HL-60/S4 (cell line): Measurements from ENCODE around the gene RPUSD2.

Source experiments
- in situ Hi-C: fragments of 300-500 bp; cut with MboI; formaldehyde crosslinking; loops from 2 replicates; pipeline ENCODE4 v1.14.3; 2022; ENCODE audit warnings: low sequenced_read_pairs

Gene RPUSD2, protein sequence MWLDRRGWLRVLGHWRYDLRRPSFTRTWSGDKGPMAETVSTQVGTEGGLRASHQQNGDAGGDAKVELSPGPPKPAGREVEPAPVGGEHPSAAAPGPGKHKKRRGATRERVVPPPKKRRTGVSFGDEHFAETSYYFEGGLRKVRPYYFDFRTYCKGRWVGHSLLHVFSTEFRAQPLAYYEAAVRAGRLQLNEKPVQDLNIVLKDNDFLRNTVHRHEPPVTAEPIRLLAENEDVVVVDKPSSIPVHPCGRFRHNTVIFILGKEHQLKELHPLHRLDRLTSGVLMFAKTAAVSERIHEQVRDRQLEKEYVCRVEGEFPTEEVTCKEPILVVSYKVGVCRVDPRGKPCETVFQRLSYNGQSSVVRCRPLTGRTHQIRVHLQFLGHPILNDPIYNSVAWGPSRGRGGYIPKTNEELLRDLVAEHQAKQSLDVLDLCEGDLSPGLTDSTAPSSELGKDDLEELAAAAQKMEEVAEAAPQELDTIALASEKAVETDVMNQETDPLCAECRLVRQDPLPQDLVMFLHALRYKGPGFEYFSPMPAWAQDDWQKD

DNA sequence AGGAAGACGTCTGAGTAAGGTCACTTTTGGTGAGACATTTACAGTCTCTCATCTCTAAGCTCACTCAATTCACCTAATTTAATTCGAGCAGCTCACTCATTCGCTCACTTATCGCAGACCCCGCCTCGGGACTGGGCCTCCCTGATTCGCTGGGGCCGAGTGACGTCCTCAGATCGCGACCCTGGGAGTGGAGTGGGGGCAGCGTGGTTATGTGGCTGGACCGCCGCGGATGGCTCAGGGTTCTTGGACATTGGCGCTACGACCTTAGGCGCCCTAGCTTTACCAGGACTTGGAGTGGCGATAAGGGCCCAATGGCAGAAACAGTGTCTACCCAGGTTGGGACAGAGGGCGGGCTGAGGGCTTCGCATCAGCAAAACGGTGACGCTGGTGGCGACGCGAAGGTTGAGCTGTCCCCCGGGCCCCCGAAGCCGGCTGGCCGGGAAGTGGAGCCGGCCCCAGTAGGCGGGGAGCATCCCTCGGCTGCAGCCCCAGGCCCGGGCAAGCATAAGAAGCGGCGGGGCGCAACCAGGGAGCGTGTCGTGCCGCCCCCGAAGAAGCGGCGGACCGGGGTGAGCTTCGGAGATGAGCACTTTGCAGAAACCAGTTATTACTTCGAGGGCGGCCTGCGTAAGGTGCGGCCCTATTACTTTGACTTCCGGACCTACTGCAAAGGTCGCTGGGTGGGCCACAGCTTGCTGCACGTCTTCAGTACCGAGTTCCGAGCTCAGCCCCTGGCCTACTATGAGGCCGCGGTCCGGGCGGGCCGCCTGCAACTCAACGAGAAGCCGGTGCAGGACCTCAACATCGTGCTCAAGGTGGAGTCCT is at the start of gene RPUSD2:
Gene RPUSD2, plus strand, starts transcription at position 171 of the 825 bp plus-strand sequence. Its CDS starts 39 bp downstream, at position 210.
- in situ Hi-C loops = no loop called here

DNA sequence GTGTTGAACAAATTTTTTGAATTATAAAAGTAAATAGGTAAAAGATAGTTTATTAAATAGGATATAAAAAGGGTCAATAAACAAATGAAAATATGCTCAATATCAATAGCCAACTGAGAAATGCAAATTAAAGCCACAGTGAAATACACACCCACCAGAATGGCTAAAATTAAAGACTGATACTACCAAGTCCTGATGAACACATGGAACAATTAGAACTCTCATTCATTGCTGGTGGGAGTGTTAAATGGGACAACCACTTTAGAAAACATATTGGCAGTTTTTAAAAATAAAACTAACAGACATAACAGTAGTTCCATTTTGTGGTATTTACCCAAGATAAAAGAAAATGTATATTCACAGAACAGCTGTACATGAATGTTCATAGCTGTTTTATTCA is 45.5 kb upstream of the RPUSD2 start:
- in situ Hi-C loops = no loop called here

DNA sequence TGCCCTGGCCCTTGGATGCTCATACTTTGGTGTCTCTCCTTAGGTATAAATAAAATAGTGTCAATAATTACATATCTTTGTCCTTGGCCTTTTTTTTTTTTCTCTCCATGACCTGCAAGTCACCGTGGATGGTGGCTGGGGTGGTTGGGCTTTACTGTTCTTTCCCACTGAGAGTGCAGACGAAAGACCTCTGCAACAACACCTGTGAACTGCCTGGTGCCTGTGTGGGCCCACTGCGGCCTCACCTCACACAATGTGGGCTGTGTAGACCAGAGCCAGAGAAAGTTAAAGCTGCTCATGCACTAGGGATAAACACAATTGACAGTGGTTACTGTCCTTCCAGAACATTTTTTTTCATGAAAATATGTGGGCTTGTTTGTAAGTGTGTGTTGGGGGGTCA is 43.2 kb upstream of the RPUSD2 start:
- in situ Hi-C loops = no loop called here

DNA sequence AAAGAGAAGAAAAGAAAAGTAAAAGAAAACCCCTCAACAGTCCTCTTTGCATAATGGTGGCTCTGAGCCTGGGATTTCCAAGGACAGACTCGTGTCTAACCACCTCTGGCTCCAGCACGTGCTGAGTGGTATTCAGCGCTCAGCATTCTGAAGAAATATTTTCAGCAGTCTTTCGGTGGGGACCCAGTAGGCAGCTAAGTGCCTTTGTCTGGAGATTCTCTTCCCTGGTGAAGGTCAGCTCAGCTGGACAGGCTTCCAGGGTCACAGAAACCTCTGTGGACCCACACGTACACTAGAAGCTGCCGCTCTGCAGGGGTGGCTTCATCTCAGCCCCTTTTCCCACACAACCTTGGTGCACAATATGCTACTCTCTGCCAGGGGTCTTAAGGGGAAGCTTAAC is 40.3 kb upstream of the RPUSD2 start:
- in situ Hi-C loops = no loop called here

DNA sequence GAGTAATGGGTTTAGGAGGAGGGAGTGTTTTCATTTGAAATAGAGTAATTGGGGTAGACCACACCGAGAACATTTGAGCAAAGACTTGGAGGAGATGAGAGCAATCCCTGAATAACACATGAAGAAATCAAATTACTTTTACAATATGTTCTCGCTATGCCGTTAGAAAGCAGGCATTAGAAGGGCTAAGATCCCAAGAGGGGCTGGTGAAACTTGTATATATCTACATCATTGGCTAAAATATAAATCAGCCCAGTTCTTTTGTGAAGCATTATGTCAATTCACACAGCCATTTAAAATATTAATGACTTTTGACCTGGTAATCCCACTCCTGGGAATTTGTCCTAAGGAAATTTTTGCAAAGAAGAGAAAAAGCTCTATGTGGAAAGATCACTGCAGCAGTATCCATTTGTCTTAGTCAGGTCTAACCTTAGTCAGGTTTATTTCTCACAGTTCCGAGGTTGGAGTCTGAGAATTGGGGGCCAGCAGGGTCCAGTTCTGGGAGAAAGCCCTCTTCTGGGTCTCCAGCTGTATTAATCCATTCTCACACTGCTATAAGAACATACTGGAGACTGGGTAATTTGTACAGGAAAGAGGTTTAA is 35.2 kb upstream of the RPUSD2 start:
- in situ Hi-C loops = no loop called here

DNA sequence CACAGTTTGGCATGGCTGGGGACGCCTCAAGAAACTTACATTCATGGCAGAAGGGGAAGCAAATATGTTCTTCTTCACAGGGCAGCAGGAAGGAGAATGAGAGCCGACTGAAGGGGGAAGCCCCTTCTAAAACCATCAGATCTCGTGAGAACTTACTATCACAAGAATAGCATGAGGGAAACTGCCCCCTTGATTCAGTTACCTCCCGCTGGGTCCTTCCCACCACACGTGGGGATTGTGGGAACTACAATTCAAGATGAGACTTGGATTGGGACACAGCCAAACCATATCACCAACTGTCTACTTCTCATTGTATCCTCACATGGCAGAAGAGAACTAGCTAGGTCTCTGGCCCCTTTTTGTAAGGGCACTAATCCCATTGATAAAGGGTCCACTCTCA is 34.7 kb upstream of the RPUSD2 start:
- in situ Hi-C loops = no loop called here

DNA sequence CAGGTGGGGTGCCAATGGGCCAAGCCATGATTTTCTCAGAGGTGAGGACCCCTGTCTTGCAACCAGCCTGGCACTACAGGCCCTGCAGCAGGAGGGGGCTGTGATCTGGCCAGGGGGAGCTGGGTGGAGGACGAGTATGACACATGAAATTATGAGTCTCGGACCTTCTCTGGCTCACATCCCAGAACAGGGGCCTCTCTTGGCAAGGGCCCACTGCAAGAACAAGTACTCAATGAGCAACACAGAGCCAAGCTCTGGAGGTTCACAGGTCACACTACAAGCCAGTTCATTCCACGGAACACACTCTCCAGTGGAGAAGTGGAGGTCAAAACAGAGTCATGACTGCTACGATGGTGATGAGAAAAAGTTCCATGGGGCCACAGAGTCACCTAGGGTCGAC is 32.6 kb upstream of the RPUSD2 start:
- in situ Hi-C loops = no loop called here

DNA sequence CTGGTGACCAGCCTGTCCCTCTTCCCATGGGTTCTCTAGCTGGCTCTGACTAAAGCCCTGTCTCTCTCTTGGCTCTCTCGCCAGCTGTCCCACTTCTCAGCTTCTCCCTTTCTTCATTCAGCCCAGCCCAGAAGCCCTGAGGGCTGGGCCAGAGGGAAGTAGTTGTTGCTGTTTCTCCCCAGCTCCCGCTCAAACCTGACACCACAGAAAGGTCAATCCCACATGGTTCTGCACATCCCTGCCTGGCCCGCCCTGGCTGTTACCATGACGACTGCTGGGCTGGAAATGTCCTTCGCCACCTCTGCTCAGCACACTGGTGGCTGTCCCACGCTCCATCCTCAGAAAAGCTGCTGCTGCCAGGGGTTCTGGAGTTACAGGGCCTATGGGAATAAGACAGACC is 30.1 kb upstream of the RPUSD2 start:
- in situ Hi-C loops = no loop called here

DNA sequence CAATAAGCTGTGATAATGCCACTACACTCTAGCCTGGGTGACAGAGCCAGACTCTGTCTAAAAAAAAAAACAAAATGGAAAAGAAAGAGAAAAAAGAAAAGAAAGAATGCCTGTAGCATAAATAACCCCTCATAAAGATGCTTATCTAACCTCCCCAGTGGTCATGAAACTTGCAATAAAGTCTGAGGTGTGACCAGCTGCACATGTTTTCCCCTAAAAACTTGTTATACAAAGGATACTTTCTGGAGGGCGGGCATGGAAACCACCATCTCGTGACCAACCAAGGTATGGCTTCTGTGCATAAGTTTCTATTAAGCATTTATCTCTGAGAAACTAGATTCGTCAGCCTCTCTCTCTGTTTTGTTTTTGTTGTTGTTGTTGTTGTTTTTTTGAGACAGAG is 26.0 kb upstream of the RPUSD2 start:
- in situ Hi-C loops = no loop called here

DNA sequence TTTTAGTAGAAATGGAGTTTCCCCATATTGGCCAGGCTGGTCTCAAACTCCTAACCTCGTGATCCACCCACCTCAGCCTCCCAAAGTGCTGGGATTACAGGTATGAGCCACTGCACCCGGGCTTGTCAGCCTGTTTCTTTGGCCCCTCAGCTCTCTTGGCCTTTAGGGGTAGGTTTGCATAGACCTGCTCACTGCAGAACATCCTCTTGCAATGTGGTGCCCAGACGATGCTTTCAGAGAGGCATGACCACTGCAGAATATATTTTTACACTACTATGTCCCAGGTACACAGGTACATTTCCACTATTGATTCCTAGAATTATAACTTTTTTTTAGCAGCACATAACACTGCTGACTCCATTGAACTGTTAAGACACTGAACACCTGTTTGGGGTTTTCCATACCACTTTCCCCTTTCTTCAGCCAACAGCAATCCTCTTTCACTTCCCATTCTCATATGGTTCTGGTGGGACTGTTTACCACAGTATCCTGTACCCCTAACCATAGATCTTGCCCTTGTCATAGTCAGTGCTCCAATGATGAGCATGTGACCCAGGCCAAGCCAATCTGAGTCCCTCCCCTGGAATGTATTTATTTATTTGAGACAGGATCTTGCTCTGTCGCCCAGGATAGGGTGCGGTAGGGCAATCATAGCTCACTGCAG is 25.3 kb upstream of the RPUSD2 start:
- in situ Hi-C loops = no loop called here

DNA sequence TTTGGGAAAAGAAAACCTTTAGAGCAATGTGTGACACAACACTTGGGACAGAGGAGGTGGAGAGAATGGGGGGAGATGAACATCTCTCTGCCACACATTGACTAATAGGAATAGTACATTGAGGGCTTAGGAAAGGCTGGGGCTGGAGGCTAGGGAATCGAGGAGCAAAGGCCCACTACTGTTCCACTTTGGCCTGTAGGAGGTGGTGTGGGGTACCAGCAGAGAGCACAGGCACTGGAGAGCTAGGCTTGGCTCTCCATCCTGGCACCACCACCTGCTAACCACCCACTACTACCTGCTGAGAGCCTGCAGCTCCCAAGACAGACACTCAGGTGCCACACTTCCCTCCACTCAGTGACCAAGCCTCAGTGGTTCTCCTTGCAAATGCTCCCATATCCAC is 23.6 kb upstream of the RPUSD2 start:
- in situ Hi-C loops = no loop called here

DNA sequence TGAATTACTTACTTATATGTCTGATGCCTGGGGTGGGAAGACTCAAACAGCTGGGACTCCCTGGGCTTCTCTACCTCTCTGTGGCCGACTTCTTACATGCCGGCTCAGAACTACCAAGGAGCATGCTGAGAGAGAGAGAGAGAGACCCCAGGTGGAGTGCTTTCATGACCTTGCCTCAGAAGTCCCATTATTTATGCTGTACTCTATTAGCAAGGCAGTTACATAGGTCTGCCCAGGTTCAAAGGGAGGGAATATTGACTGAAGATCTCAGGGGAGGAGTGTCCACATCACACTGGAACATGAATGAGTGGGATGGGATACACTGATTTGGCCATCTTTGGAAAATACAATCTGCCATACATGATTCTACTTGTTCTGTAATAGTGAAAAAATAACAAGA is 20.5 kb upstream of the RPUSD2 start:
- in situ Hi-C loops = no loop called here

DNA sequence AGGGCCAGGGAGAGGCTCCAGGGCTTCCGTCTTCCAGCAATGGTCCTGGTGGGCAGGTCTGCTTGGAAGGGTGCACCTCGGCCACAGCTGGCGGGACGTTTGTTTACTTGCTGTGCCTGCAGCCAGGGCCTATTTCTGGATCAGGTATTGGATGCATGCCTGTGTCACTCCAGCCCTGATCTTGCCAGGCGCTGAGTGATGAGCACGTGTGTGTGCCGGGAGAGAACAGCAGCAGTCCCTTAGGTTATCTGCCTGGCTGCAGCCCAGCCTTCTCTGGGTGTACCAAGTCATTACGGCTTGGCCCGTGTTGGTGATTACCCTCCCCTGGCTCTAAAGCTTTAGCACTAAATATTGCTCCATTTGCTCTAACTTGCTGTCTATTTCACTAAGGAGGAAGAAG is 19.2 kb upstream of the RPUSD2 start:
- in situ Hi-C loops = no loop called here

DNA sequence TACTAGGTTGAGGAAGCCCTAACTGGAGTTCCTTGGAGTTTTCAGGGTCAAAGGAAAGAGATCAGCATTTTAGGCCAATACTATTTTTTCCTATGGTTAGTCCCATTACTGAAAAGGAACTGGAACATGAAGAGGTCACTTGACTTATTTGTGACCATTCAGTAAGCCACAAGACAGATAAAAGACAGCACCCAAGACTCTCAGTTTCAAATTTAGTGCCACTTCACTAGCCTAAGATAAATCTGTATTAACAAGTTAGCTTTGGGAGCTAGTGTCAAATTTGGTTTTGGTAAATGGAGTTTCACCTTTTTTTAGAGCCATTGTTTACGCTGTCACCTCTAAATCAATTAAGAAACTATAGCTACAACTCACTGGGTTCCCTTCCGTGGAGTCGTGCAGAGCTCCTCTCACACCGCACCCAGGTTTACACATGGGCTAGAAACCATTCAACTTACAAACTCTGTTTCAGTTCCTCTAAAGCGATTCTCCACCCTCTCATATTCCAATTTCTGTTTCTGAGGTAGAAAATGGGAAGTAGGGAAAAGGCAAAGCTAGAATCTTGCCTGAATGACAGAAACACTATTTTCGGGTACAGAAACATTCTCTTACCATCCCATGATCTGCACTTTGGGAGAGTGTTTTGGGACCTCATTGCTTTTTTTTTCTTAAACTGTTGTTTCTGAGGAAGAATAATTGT is 18.6 kb upstream of the RPUSD2 start:
- in situ Hi-C loops = no loop called here

DNA sequence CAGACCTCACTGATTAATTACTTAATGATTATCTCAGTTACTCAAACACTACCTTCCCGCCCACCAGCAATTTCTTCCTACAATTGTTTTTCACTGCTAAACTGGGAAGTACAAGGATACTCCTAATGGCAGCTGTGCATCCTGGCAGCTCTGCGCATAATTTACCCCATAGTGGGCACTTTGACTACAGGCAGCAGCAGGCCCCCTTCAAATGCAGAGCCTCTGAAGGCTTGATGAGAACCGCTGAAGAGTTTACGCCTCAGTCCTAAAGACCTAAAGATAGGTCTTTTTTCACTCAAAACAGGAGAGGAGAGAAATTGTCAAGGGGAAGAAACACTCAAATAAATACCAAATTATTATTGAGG is 15.0 kb upstream of the RPUSD2 start:
- in situ Hi-C loops = no loop called here

DNA sequence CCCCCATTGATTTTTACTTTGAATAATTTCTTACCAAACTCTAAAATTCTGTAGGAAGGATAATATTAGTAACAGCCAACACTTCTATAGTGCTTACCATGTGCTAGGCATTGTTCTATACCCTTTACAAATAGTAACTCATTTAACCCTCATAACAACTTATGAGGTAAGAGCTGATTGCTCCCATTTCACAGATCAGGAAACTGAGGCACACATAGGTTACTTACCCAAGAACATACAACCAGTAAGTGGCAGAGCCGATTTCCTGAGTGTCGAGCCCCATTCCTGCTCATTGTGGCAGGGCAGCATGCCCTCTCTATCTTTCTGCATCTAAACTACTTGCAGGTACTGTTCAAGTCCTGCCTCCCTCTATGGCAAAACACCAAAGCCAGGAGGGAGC is 13.2 kb upstream of the RPUSD2 start:
- in situ Hi-C loops = no loop called here

DNA sequence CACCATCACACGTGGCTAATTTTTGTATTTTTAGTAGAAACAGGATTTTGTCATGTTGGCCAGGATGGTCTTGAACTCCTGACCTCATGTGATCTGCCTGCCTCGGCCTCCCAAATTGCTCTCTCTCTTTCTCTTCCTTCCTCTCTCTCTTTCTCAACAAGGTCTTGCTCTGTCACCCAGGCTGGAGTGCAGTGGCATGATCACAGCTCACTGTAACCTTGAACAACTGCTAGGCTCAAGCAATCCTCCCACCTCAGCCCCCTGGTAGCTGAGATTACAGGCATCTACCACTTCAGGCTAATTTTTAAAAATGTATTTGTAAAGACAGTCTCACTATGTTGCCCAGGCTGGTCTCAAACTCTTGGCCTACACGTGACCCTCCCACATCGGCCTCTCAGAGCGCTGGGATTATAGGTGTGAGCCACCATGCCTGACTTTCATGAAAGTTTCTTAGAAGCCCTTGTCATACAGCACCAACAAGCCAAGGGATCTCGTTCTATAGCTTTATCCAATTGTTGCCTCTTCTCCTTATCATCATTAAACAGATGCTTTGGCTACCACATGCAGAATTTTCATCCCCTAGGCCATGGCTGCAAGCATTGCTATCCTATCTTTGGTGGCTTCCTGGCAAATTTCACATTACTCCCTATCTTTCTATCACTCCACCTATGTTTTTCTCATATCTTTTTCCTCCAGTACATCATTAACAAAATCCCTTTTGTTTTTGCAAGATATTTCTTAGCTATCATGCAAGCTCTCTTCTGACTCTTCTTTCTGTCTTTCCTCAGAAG is 10.0 kb upstream of the RPUSD2 start:
- in situ Hi-C loops = no loop called here

DNA sequence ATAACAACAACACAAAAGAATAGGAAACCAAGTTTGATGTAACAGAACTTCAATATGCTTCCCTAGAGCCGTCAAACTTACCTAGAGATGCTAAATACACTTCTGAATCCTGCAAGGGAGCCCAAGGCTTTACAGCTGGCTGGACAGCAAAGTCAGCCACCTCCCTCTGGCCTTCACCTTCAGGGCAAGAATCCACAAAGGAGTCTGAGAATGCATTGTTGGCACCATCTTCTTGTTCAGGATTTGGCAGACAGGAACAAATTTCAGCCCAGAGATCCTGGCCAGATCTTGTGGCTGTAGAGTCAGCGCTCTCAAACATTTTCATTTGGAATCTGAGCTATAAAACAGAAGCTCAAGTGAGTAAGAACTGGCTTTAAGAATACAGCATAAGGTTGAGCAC is 6.4 kb upstream of the RPUSD2 start:
- in situ Hi-C loops = no loop called here

DNA sequence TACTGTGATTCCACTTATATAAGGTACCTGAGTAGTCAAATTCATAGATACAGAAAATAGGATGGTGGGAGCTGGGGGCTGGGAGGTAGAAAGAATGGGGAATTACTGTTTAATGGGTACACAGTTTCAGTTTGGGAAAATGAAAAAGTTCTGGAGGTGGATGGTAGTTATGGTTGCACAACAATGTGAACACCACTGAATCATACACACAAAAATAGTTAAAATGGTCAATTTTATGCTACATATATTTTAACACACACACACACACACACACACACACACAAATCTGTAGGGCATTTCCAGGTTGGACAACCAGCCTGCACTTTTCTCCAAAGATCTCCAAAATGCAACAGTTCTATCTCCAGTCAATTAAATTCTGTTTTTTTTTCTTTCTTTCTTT is 5.7 kb upstream of the RPUSD2 start:
- in situ Hi-C loops = no loop called here
